CD14-positive monocyte (primary cell): ENCODE results near the gene CYP46A1. TPM values are rescaled to one million over a fixed set of nuclear protein-coding genes. Genes with fewer than 3 reads are reported as not detected.
A peak's percentile ranks its signal among the peaks of the same experiment; 100 is the strongest.

Experiments
- DNase-seq, 3 donors: peaks; one replicate each; pipeline ENCODE4 v3.0.0-alpha.2; 2011 to 2022
- H2AFZ ChIP-seq: 2 replicates; pipeline ENCODE4 v1.6.0; 2012; ENCODE audit warnings: mild to moderate bottlenecking, low read depth, low read length, inconsistent platforms; ENCODE audit not compliant: insufficient read depth, poor library complexity, severe bottlenecking
- H3K27ac ChIP-seq, 2 donors: 1 replicate in 1 of 2; 2 replicates in 1 of 2; pipeline ENCODE4 v1.5.1; 2012 to 2013; ENCODE audit warnings: low read length in 2 of 2, control low read depth in 1 of 2, inconsistent platforms in 1 of 2, low read depth in 1 of 2, mild to moderate bottlenecking in 1 of 2
- H3K27me3 ChIP-seq, 2 donors: one replicate each; pipeline versions ENCODE4 v1.6.0 to v1.6.1; 2011 to 2013; ENCODE audit warnings: low read length in 2 of 2; ENCODE audit not compliant: control insufficient read depth in 2 of 2, insufficient read depth in 2 of 2
- H3K36me3 ChIP-seq, 2 donors: replicated peaks in 1 of 2; 1 replicate in 1 of 2; 2 replicates in 1 of 2; pipeline versions ENCODE4 v1.5.1 to v1.6.1; 2012 to 2013; ENCODE audit warnings: low read length in 2 of 2, control low read depth in 1 of 2, inconsistent platforms in 1 of 2, mild to moderate bottlenecking in 1 of 2; ENCODE audit not compliant: insufficient read depth in 2 of 2, control insufficient read depth in 1 of 2
- H3K4me1 ChIP-seq, 2 donors: 1 replicate in 1 of 2; 2 replicates in 1 of 2; pipeline versions ENCODE4 v1.5.1 to v1.6.1; 2012 to 2013; ENCODE audit warnings: low read length in 2 of 2, control low read depth in 1 of 2, inconsistent platforms in 1 of 2, mild to moderate bottlenecking in 1 of 2, moderate library complexity in 1 of 2; ENCODE audit not compliant: insufficient read depth in 2 of 2, control insufficient read depth in 1 of 2
- H3K4me2 ChIP-seq: replicated peaks from 2 replicates; pipeline ENCODE3; 2012; ENCODE audit warnings: low read length, moderate library complexity, mild to moderate bottlenecking; ENCODE audit not compliant: poor library complexity, severe bottlenecking; ENCODE audit errors: extremely low read depth
- H3K4me3 ChIP-seq, 3 experiments: fragments of 200-600 bp in 1 of 3; sonication (generic) in 1 of 3; replicated peaks in 1 of 3; 1 replicate in 2 of 3; 2 replicates in 1 of 3; pipeline ENCODE4 v1.5.1; 2011 to 2013; ENCODE audit warnings: low read length in 3 of 3, mild to moderate bottlenecking in 3 of 3, control low read depth in 2 of 3, low read depth in 2 of 3, inconsistent platforms in 1 of 3, moderate library complexity in 1 of 3
- H3K79me2 ChIP-seq: 2 replicates; pipeline ENCODE4 v1.6.0; 2012; ENCODE audit warnings: mild to moderate bottlenecking, control low read depth, inconsistent platforms, low read length, moderate library complexity; ENCODE audit not compliant: insufficient read depth
- H3K9ac ChIP-seq: 2 replicates; pipeline ENCODE4 v1.6.0; 2017; ENCODE audit warnings: low read length, mild to moderate bottlenecking; ENCODE audit not compliant: insufficient read depth, poor library complexity, severe bottlenecking
- H3K9me3 ChIP-seq, 2 donors: replicated peaks in 1 of 2; 1 replicate in 1 of 2; 2 replicates in 1 of 2; pipeline versions ENCODE4 v1.5.1 to v1.6.1; 2012 to 2013; ENCODE audit warnings: low read length in 2 of 2, control low read depth in 1 of 2; ENCODE audit not compliant: control insufficient read depth in 1 of 2, insufficient read depth in 1 of 2
- H4K20me1 ChIP-seq: 2 replicates; pipeline ENCODE4 v1.6.0; 2012; ENCODE audit warnings: mild to moderate bottlenecking, low read length, control low read depth, moderate library complexity; ENCODE audit not compliant: insufficient read depth
- H3K27ac Mint-ChIP-seq, 7 donors: one replicate each; pipeline ENCODE4 v1.8.0; 2020; ENCODE audit warnings: mild to moderate bottlenecking in 7 of 7, mixed read lengths in 7 of 7, moderate library complexity in 6 of 7, inconsistent platforms in 2 of 7
- H3K27me3 Mint-ChIP-seq, 3 donors: one replicate each; pipeline ENCODE4 v1.8.0; 2021 to 2022; ENCODE audit warnings: low read depth in 3 of 3, mild to moderate bottlenecking in 3 of 3, mixed read lengths in 3 of 3, moderate library complexity in 3 of 3, inconsistent platforms in 1 of 3
- H3K36me3 Mint-ChIP-seq, 2 donors: one replicate each; pipeline ENCODE4 v1.8.0; 2020; ENCODE audit warnings: mixed read lengths in 2 of 2, inconsistent platforms in 1 of 2, mild to moderate bottlenecking in 1 of 2
- H3K4me1 Mint-ChIP-seq: one replicate; pipeline ENCODE4 v1.8.0; 2020; ENCODE audit warnings: mild to moderate bottlenecking, mixed read lengths
- H3K4me3 Mint-ChIP-seq, 2 donors: one replicate each; pipeline ENCODE4 v1.8.0; 2020; ENCODE audit warnings: mild to moderate bottlenecking in 2 of 2, mixed read lengths in 2 of 2, moderate library complexity in 1 of 2
- H3K9me3 Mint-ChIP-seq, 7 donors: one replicate each; pipeline ENCODE4 v1.8.0; 2020 to 2022; ENCODE audit warnings: mixed read lengths in 7 of 7, mild to moderate bottlenecking in 6 of 7, moderate library complexity in 6 of 7, inconsistent platforms in 2 of 7
- CTCF ChIP-seq: fragments of 200-600 bp; IDR thresholded peaks from one replicate; pipeline ENCODE4 v1.8.0; 2022; ENCODE audit warnings: antibody characterized with exemption, mild to moderate bottlenecking
- WGBS: methylation state at CpG from one replicate; pipeline ENCODE4 v1.1.5; 2013; ENCODE audit warnings: missing lambda C conversion rate; ENCODE audit not compliant: insufficient coverage; 5-methylcytosine and 5-hydroxymethylcytosine counted together
- intact Hi-C, 2 donors: fragments of 100-400 bp; cut with micrococcal nuclease; formaldehyde crosslinking; loops; one replicate each; pipeline versions ENCODE4 v1.15.0 to v1.15.1; 2023
- polyA plus RNA-seq, 3 donors: library from polyadenylated mRNA; depleted of rRNA in 1 of 3; unstranded in 2 of 3; stranded (reverse) in 1 of 3; fragments of 300-500 nt in 2 of 3; fragments of >200 nt in 1 of 3; fragmentation: Illumina TruSeq in 2 of 3; gene quantifications; 1 replicate in 2 of 3; 2 replicates in 1 of 3; pipeline ENCODE4 v1.2.3, GENCODE V29; 2012 to 2021

The CYP46A1 gene
- polyA plus RNA-seq, 3 donors = not detected

- Mint-ChIP-seq H3K27ac (no peak overlapping the region), H3K9me3 (peaks cover 0 to 2% (median 0%) of the 10 kb centered on the region in 7 donors), H3K4me3 (no peak overlapping the region), H3K36me3 (no peaks in the 10 kb centered on the region), H3K27me3 (peaks cover 7 to 11% (median 9%) of the 10 kb centered on the region in 3 donors), H3K4me1 (no peaks in the 10 kb centered on the region)
- Histone ChIP-seq H3K27me3 (no peaks in the 10 kb centered on the region), H3K4me2 (no peak overlapping the region), H3K27ac (no peak overlapping the region), H3K36me3 (no peaks in the 10 kb centered on the region), H3K79me2 (no peaks in the 10 kb centered on the region), H4K20me1 (no peaks in the 10 kb centered on the region), H2AFZ (no peak overlapping the region), H3K9me3 (no peaks in the 10 kb centered on the region), H3K9ac (no peak overlapping the region), H3K4me1 (no peaks in the 10 kb centered on the region), H3K4me3 (no peak overlapping the region)
- DNase-seq = no peak
- intact Hi-C loops = no loop called here
- WGBS = 88% methylated on average over 7 of the region's 13 CpGs
- no peak for TF ChIP-seq CTCF
Observed at GRCh38 chr14:99763527-99764221, 79.6 kb downstream of the CYP46A1 start.

GRCh38 chr14:99764222-99764706 lies 80.2 kb downstream of the CYP46A1 start:
- Mint-ChIP-seq H3K36me3 (no peaks in the 10 kb centered on the region), H3K9me3 (peaks cover 0 to 2% (median 0%) of the 10 kb centered on the region in 7 donors), H3K27ac (peak overlapping the region in 1 of 7 donors; percentile 71), H3K4me1 (no peaks in the 10 kb centered on the region), H3K27me3 (peaks cover 7 to 11% (median 9%) of the 10 kb centered on the region in 3 donors), H3K4me3 (no peak overlapping the region)
- H3K9me3 ChIP-seq = no peaks in the 10 kb centered on the region
- TF ChIP-seq CTCF = no peak
- H3K27ac ChIP-seq = no peak overlapping the region
- intact Hi-C loops = no loop called here
- H4K20me1 ChIP-seq = no peaks in the 10 kb centered on the region
- no peak for DNase-seq
- H3K79me2 ChIP-seq = no peaks in the 10 kb centered on the region
- 96% methylated on average over 9 of the region's 11 CpGs for WGBS
- H3K4me1 ChIP-seq = no peaks in the 10 kb centered on the region
- no peak overlapping the region for H2AFZ ChIP-seq
- H3K27me3 ChIP-seq = no peaks in the 10 kb centered on the region
- no peaks in the 10 kb centered on the region for H3K36me3 ChIP-seq
- H3K9ac ChIP-seq = no peak overlapping the region
- H3K4me3 ChIP-seq = no peak overlapping the region
- no peak overlapping the region for H3K4me2 ChIP-seq
